Lung (tissue), 12 donors: ENCODE measurements around the gene SBF2. TPM values are rescaled to one million over a fixed set of nuclear protein-coding genes. Genes with fewer than 3 reads are reported as not detected.

Source experiments
- ATAC-seq: fragments of 200-7000 bp; cut with Tn5 transposase; one replicate; pipeline ENCODE4 v1.9.1; 2020; ENCODE audit warnings: moderate number of reproducible peaks; ENCODE audit not compliant: insufficient read depth, low FRiP score
- DNase-seq, 3 donors: peaks; one replicate each; pipeline ENCODE4 v3.0.0-alpha.2; 2013 to 2017
- H3K27ac ChIP-seq, 2 donors: one replicate each; pipeline ENCODE4 v1.5.1; 2013; ENCODE audit warnings: mild to moderate bottlenecking in 2 of 2, moderate library complexity in 2 of 2, control low read depth in 1 of 2, inconsistent platforms in 1 of 2, low read depth in 1 of 2, low read length in 1 of 2
- H3K27me3 ChIP-seq, 3 donors: one replicate each; pipeline ENCODE4 v1.5.1; 2013; ENCODE audit warnings: low read length in 2 of 3; ENCODE audit not compliant: control insufficient read depth in 3 of 3, insufficient read depth in 3 of 3
- H3K36me3 ChIP-seq, 4 donors: one replicate each; pipeline ENCODE4 v1.5.1; 2013; ENCODE audit warnings: low read length in 4 of 4, mild to moderate bottlenecking in 1 of 4, moderate library complexity in 1 of 4; ENCODE audit not compliant: control insufficient read depth in 4 of 4, insufficient read depth in 4 of 4
- H3K4me1 ChIP-seq, 5 donors: one replicate each; pipeline ENCODE4 v1.5.1; 2013; ENCODE audit warnings: low read length in 5 of 5, mild to moderate bottlenecking in 2 of 5, moderate library complexity in 1 of 5; ENCODE audit not compliant: control insufficient read depth in 5 of 5, insufficient read depth in 5 of 5
- H3K4me3 ChIP-seq: one replicate; pipeline ENCODE4 v1.5.1; 2013; ENCODE audit warnings: mild to moderate bottlenecking, control low read depth, moderate library complexity
- H3K9ac ChIP-seq, 2 donors: one replicate each; pipeline ENCODE4 v1.5.1; 2013; ENCODE audit warnings: low read length in 2 of 2, control low read depth in 1 of 2; ENCODE audit not compliant: insufficient read depth in 1 of 2
- H3K9me3 ChIP-seq, 4 donors: one replicate each; pipeline ENCODE4 v1.5.1; 2013; ENCODE audit warnings: low read length in 3 of 4, mild to moderate bottlenecking in 1 of 4, moderate library complexity in 1 of 4; ENCODE audit not compliant: control insufficient read depth in 4 of 4, insufficient read depth in 3 of 4
- CTCF ChIP-seq: IDR thresholded peaks from 2 replicates; pipeline ENCODE4 v1.5.1; 2012; ENCODE audit warnings: mild to moderate bottlenecking; ENCODE audit errors: control extremely low read depth, extremely low read depth
- WGBS, 2 donors: extraction: QIAGEN DNeasy Blood & Tissue Kit; methylation state at CpG; one replicate each; pipeline ENCODE4 v1.1.7; 2013; 5-methylcytosine and 5-hydroxymethylcytosine counted together
- polyA plus RNA-seq, 2 donors: library from polyadenylated mRNA; stranded (reverse); fragments of 200-250 nt; gene quantifications; one replicate each; pipeline ENCODE4 v1.2.1, GENCODE V29; 2013
- total RNA-seq, 2 donors: library from RNA; depleted of rRNA in 1 of 2; stranded (reverse); fragments of >200 nt in 1 of 2; gene quantifications; one replicate each; pipeline ENCODE4 v1.2.1, GENCODE V29; 2014 to 2021
- donor health status: control.
- donor health status: control.
- donor health status: Bipolar disorder and iron deficiency.
- donor health status: healthy.
- donor health status: DM: yes; HTN: yes; CAD: no.

SBF2 gene
- total and polyA plus RNA-seq, 4 donors, result 4.4 to 104 (median 24.9) TPM

GRCh38 chr11:9802291-9802861, 491.6 kb downstream of the SBF2 start:
- no peak overlapping the region for H3K9ac ChIP-seq
- H3K4me1 ChIP-seq, result peaks cover 0 to 17% (median 0%) of the 10 kb centered on the region in 5 donors
- peaks cover 3 to 19% (median 7%) of the 10 kb centered on the region in 4 donors for H3K36me3 ChIP-seq
- 80 to 85% methylated on average over 3 of the region's 3 CpGs for WGBS, 2 donors
- no peaks in the 10 kb centered on the region for H3K27me3 ChIP-seq
- DNase-seq, result peak in 2 of 3 donors; percentile 27 to 32
- no peak overlapping the region for H3K4me3 ChIP-seq
- no peak for ATAC-seq
- no peak for TF ChIP-seq CTCF
- peak overlapping the region in 1 of 2 donors; percentile 81 for H3K27ac ChIP-seq
- H3K9me3 ChIP-seq, result no peaks in the 10 kb centered on the region

GRCh38 chr11:9799886-9800285, 494.1 kb downstream of the SBF2 start:
- H3K9ac ChIP-seq, result no peak overlapping the region
- H3K9me3 ChIP-seq, result no peaks in the 10 kb centered on the region
- H3K4me3 ChIP-seq, result no peak overlapping the region
- 82 to 88% methylated on average over 3 of the region's 3 CpGs for WGBS, 2 donors
- DNase-seq, result no peak
- ATAC-seq, result no peak
- H3K36me3 ChIP-seq, result peaks cover 0 to 21% (median 3%) of the 10 kb centered on the region in 4 donors
- no peak for TF ChIP-seq CTCF
- no peaks in the 10 kb centered on the region for H3K27me3 ChIP-seq
- H3K4me1 ChIP-seq, result peaks cover 0 to 17% (median 0%) of the 10 kb centered on the region in 5 donors
- no peak overlapping the region for H3K27ac ChIP-seq

- DNase-seq (no peak), ATAC-seq (no peak)
- Histone ChIP-seq H3K9me3 (no peaks in the 10 kb centered on the region), H3K4me3 (no peak overlapping the region), H3K4me1 (peaks cover 0 to 4% (median 0%) of the 10 kb centered on the region in 5 donors), H3K27ac (no peak overlapping the region), H3K36me3 (peaks cover 0 to 24% (median 3%) of the 10 kb centered on the region in 4 donors), H3K27me3 (no peaks in the 10 kb centered on the region), H3K9ac (no peak overlapping the region)
- WGBS, 2 donors, result 66 to 91% methylated on average over 4 of the region's 4 CpGs
- no peak for TF ChIP-seq CTCF
Observed at GRCh38 chr11:9797300-9797699, 496.7 kb downstream of the SBF2 start.

GRCh38 chr11:9796854-9797253, 497.2 kb downstream of the SBF2 start:
- ATAC-seq (no peak), DNase-seq (no peak)
- Histone ChIP-seq H3K9ac (no peak overlapping the region), H3K4me1 (peaks cover 0 to 3% (median 0%) of the 10 kb centered on the region in 5 donors), H3K27ac (no peak overlapping the region), H3K27me3 (no peaks in the 10 kb centered on the region), H3K4me3 (no peak overlapping the region), H3K36me3 (peaks cover 0 to 24% (median 3%) of the 10 kb centered on the region in 4 donors), H3K9me3 (no peaks in the 10 kb centered on the region)
- TF ChIP-seq CTCF, result no peak
- WGBS, 2 donors, result 92 to 95% methylated on average over 5 of the region's 5 CpGs
